Panc1 (cell line): ENCODE results near the gene PKP2. TPM values are rescaled to one million over a fixed set of nuclear protein-coding genes. Genes with fewer than 3 reads are reported as not detected.

Source experiments
- ATAC-seq: fragments of 200-7000 bp; cut with Tn5 transposase; 2 replicates; pipeline ENCODE4 v1.9.1; 2020; ENCODE audit warnings: mild to moderate bottlenecking, moderate library complexity
- BruUV-seq: library from RNA; stranded (reverse); fragments of 400-500 nt; replicated peaks from 2 replicates; lab custom pipeline; 2021; lab: Mats Ljungman, UMichigan
- CTCF ChIA-PET: fragments of 300-600 bp; sonication (Branson Sonifier 250); formaldehyde crosslinking; loops from one replicate; lab custom pipeline; 2022; ENCODE audit warnings: antibody characterized with exemption; lab: Charles Lee
- POLR2A ChIA-PET: fragments of 300-600 bp; sonication (Branson Sonifier 250); formaldehyde crosslinking; loops from one replicate; lab custom pipeline; 2022; ENCODE audit warnings: antibody characterized with exemption; lab: Charles Lee
- DNase-seq: peaks from one replicate; pipeline ENCODE4 v3.0.0-alpha.2; 2010; ENCODE audit warnings: low read depth, low spot score
- H3K27ac ChIP-seq: 2 replicates; pipeline ENCODE4 v1.5.1; 2011; ENCODE audit warnings: mild to moderate bottlenecking, low read length, inconsistent platforms
- H3K27me3 ChIP-seq: fragments of 200-500 bp; sonication (Bioruptor generic); 2 replicates; pipeline ENCODE4 v1.6.0; 2014; ENCODE audit warnings: low read length, inconsistent platforms; ENCODE audit not compliant: control insufficient read depth, insufficient read depth
- H3K36me3 ChIP-seq: fragments of 200-500 bp; sonication (Bioruptor generic); 2 replicates; pipeline ENCODE4 v1.5.1; 2014; ENCODE audit warnings: inconsistent platforms, mild to moderate bottlenecking, low read length, moderate library complexity; ENCODE audit not compliant: control insufficient read depth, insufficient read depth
- H3K4me1 ChIP-seq: 2 replicates; pipeline ENCODE4 v1.5.1; 2011; ENCODE audit warnings: inconsistent platforms, mild to moderate bottlenecking, low read length, moderate library complexity; ENCODE audit not compliant: control insufficient read depth, insufficient read depth
- H3K4me3 ChIP-seq, 2 experiments: 2 replicates each; pipeline ENCODE4 v1.5.1; 2011 to 2012; ENCODE audit warnings: low read depth in 2 of 2, low read length in 2 of 2, mild to moderate bottlenecking in 2 of 2, inconsistent platforms in 1 of 2, moderate library complexity in 1 of 2
- H3K9me3 ChIP-seq: fragments of 200-500 bp; sonication (Bioruptor generic); 2 replicates; pipeline ENCODE4 v1.5.1; 2014; ENCODE audit warnings: low read depth, mild to moderate bottlenecking, inconsistent platforms, low read length, moderate library complexity; ENCODE audit not compliant: control insufficient read depth, insufficient read depth
- POLR2AphosphoS5 ChIP-seq: IDR thresholded peaks from 2 replicates; pipeline ENCODE4 v1.6.1; 2012; ENCODE audit warnings: mild to moderate bottlenecking, low read depth, low read length, moderate library complexity
- SIN3A ChIP-seq: IDR thresholded peaks from 2 replicates; pipeline ENCODE4 v1.6.1; 2012; ENCODE audit warnings: low read depth, mild to moderate bottlenecking, low read length, moderate library complexity, borderline replicate concordance; ENCODE audit not compliant: insufficient read depth
- TCF7L2 ChIP-seq: IDR thresholded peaks from 2 replicates; pipeline ENCODE4 v1.6.1; 2011; ENCODE audit warnings: mild to moderate bottlenecking, low read depth, low read length, inconsistent platforms
- in situ Hi-C: cut with HindIII; loops from 2 replicates; pipeline ENCODE4 v1.10.0; 2016; ENCODE audit warnings: low sequenced_read_pairs, low pct_unique_long_range_greater_than_20kb
- intact Hi-C: fragments of 100-400 bp; cut with micrococcal nuclease; formaldehyde crosslinking; loops from one replicate; pipeline ENCODE4 v1.10.0; 2022; ENCODE audit not compliant: unreplicated experiment
- total RNA-seq: library from RNA; stranded (reverse); gene quantifications from one replicate; pipeline ENCODE4 v1.2.1, GENCODE V29; 2021; ENCODE audit not compliant: unreplicated experiment
- TF ChIP-seq, protein P1 (sequence below): fragments of 450-650 bp; IDR thresholded peaks from 2 replicates; pipeline ENCODE4 v1.5.1; 2017; ENCODE audit warnings: mild to moderate bottlenecking
- TF ChIP-seq, protein P2 (sequence below), 2 experiments: IDR thresholded peaks; 2 replicates each; pipeline ENCODE4 v1.6.1; 2011 to 2012; ENCODE audit warnings: low read depth in 2 of 2, control low read depth in 1 of 2, low read length in 1 of 2, mild to moderate bottlenecking in 1 of 2, moderate library complexity in 1 of 2; ENCODE audit not compliant: insufficient read depth in 1 of 2

PKP2 gene
- total RNA-seq, 1 experiment from 2014 or later, result 2.2 TPM

GRCh38 chr12:32773691-32774090 is 122.9 kb downstream of the PKP2 start:
- TF ChIP-seq, protein P1, sequence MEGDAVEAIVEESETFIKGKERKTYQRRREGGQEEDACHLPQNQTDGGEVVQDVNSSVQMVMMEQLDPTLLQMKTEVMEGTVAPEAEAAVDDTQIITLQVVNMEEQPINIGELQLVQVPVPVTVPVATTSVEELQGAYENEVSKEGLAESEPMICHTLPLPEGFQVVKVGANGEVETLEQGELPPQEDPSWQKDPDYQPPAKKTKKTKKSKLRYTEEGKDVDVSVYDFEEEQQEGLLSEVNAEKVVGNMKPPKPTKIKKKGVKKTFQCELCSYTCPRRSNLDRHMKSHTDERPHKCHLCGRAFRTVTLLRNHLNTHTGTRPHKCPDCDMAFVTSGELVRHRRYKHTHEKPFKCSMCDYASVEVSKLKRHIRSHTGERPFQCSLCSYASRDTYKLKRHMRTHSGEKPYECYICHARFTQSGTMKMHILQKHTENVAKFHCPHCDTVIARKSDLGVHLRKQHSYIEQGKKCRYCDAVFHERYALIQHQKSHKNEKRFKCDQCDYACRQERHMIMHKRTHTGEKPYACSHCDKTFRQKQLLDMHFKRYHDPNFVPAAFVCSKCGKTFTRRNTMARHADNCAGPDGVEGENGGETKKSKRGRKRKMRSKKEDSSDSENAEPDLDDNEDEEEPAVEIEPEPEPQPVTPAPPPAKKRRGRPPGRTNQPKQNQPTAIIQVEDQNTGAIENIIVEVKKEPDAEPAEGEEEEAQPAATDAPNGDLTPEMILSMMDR, result no peak
- TF ChIP-seq, protein P2, sequence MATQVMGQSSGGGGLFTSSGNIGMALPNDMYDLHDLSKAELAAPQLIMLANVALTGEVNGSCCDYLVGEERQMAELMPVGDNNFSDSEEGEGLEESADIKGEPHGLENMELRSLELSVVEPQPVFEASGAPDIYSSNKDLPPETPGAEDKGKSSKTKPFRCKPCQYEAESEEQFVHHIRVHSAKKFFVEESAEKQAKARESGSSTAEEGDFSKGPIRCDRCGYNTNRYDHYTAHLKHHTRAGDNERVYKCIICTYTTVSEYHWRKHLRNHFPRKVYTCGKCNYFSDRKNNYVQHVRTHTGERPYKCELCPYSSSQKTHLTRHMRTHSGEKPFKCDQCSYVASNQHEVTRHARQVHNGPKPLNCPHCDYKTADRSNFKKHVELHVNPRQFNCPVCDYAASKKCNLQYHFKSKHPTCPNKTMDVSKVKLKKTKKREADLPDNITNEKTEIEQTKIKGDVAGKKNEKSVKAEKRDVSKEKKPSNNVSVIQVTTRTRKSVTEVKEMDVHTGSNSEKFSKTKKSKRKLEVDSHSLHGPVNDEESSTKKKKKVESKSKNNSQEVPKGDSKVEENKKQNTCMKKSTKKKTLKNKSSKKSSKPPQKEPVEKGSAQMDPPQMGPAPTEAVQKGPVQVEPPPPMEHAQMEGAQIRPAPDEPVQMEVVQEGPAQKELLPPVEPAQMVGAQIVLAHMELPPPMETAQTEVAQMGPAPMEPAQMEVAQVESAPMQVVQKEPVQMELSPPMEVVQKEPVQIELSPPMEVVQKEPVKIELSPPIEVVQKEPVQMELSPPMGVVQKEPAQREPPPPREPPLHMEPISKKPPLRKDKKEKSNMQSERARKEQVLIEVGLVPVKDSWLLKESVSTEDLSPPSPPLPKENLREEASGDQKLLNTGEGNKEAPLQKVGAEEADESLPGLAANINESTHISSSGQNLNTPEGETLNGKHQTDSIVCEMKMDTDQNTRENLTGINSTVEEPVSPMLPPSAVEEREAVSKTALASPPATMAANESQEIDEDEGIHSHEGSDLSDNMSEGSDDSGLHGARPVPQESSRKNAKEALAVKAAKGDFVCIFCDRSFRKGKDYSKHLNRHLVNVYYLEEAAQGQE (IDR thresholded peaks at IDR 0.05; ENCODE audit: insufficient read depth in 1 of 2, low read depth in 2 of 2, low read length in 1 of 2), result no peak
- no peak for TF ChIP-seq SIN3A
- no peak for TF ChIP-seq POLR2AphosphoS5
- TF ChIP-seq TCF7L2, result no peak
- in situ Hi-C loops (no loop called here), intact Hi-C loops (no loop called here)
- CTCF ChIA-PET, result no interaction called here
- H3K4me1 ChIP-seq, result no peaks in the 10 kb centered on the region
- H3K36me3 ChIP-seq, result no peaks in the 10 kb centered on the region
- no peak for DNase-seq
- no TSS peak for BruUV-seq
- H3K9me3 ChIP-seq, result no peaks in the 10 kb centered on the region
- H3K27me3 ChIP-seq, result peaks cover 8% of the 10 kb centered on the region; the same call in 1 of the 2 replicates
- no peak overlapping the region for H3K27ac ChIP-seq
- POLR2A ChIA-PET, result no interaction called here
- ATAC-seq, result no peak
- no peak overlapping the region for H3K4me3 ChIP-seq

DNA sequence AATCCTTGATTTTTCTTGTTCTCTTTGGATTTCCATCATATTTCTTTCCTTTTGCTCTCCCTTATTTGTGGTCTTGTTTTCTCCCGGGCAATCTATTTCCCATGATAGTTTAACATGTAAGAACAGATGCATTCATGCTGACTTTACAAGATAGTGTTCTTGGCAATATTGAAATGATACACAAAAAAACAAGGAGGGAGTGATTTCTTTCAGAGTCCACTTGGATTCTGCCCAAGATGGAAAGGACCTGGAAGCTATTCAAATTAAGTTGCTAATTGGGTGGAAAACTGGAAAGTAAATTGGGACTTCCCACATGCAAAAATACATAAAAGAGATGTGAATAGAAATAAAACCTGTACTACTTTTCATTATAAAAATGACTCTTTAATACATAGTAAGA is 126.4 kb downstream of the PKP2 start:
- TF ChIP-seq, protein P1, result no peak
- no peak for TF ChIP-seq TCF7L2
- no peak for TF ChIP-seq SIN3A
- TF ChIP-seq, protein P2 (IDR thresholded peaks at IDR 0.05; ENCODE audit: insufficient read depth in 1 of 2, low read depth in 2 of 2, low read length in 1 of 2), result no peak
- TF ChIP-seq POLR2AphosphoS5, result no peak
- BruUV-seq, result no TSS peak
- no peaks in the 10 kb centered on the region for H3K36me3 ChIP-seq
- DNase-seq (no peak), ATAC-seq (no peak)
- intact Hi-C loops (no loop called here), in situ Hi-C loops (no loop called here)
- H3K4me3 ChIP-seq, result no peak overlapping the region
- H3K4me1 ChIP-seq, result no peaks in the 10 kb centered on the region
- no peak overlapping the region for H3K27ac ChIP-seq
- no peaks in the 10 kb centered on the region for H3K9me3 ChIP-seq
- CTCF ChIA-PET, result no interaction called here
- peaks cover 9% of the 10 kb centered on the region; the same call in 1 of the 2 replicates for H3K27me3 ChIP-seq
- POLR2A ChIA-PET, result no interaction called here
